ENCODE measurements around the gene USH2A. TPM values are rescaled to one million over a fixed set of nuclear protein-coding genes. Genes with fewer than 3 reads are reported as not detected.

The USH2A gene
- total RNA-seq, 1 donor from 2014 or later = 0.14 TPM

DNA sequence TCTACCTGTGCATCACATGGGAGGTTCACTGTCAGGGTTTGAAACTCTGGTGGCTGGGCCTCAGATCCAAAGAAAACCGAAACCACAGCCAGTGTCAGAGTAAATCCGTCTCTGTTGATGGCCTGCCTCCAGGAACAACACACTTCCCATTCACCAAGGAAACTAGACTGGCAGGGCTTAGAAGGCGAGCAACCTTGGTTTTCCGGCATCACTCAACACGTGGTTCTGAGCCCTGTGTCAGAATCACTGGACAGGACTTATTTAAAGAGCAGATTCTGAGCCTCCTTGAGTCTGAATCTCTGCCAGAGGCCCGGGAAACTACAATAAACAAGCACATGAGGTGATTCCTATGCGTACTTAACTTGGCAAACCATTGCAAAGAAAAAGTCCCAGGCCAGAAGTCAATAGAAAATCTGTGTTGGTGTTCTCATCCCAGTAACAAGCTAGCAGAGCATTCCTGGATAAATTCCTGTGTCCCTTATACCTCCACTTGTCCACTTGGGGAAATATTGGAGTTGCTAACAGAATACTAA, 786.1 kb downstream of the USH2A start:
- no peaks in the 10 kb centered on the region for H3K36me3 Mint-ChIP-seq (ENCODE audit: low read depth)
- H3K4me3 Mint-ChIP-seq = no peak overlapping the region
- H3K27ac Mint-ChIP-seq (ENCODE audit: unreplicated experiment) = no peak overlapping the region
- no peak for DNase-seq (ENCODE audit: low read depth, low spot score)
- no peaks in the 10 kb centered on the region for H3K4me1 Mint-ChIP-seq
- TF ChIP-seq CTCF (conservative IDR thresholded peaks at IDR 0.05) = no peak
- H3K27me3 Mint-ChIP-seq (ENCODE audit: low read depth) = no peaks in the 10 kb centered on the region
- peaks cover 3% of the 10 kb centered on the region for H3K9me3 Mint-ChIP-seq

GRCh38 chr1:215636258-215636965, 786.8 kb downstream of the USH2A start:
- Mint-ChIP-seq H3K9me3 (peaks cover 3% of the 10 kb centered on the region), H3K27ac (ENCODE audit: unreplicated experiment) (no peak overlapping the region), H3K27me3 (ENCODE audit: low read depth) (no peaks in the 10 kb centered on the region), H3K4me1 (no peaks in the 10 kb centered on the region), H3K4me3 (no peak overlapping the region), H3K36me3 (ENCODE audit: low read depth) (no peaks in the 10 kb centered on the region)
- TF ChIP-seq CTCF (conservative IDR thresholded peaks at IDR 0.05) = no peak
- DNase-seq (ENCODE audit: low read depth, low spot score) = no peak

GRCh38 chr1:215635827-215636226, 787.4 kb downstream of the USH2A start:
- no peaks in the 10 kb centered on the region for H3K36me3 Mint-ChIP-seq (ENCODE audit: low read depth)

GRCh38 chr1:215631489-215631888, 791.8 kb downstream of the USH2A start:
- no peak for TF ChIP-seq CTCF (conservative IDR thresholded peaks at IDR 0.05)
- no peak for DNase-seq (ENCODE audit: low read depth, low spot score)
- H3K36me3 Mint-ChIP-seq (ENCODE audit: low read depth) = no peaks in the 10 kb centered on the region
- no peaks in the 10 kb centered on the region for H3K27me3 Mint-ChIP-seq (ENCODE audit: low read depth)
- H3K4me3 Mint-ChIP-seq = no peak overlapping the region
- H3K4me1 Mint-ChIP-seq = no peaks in the 10 kb centered on the region
- peaks cover 5% of the 10 kb centered on the region for H3K9me3 Mint-ChIP-seq
- no peak overlapping the region for H3K27ac Mint-ChIP-seq (ENCODE audit: unreplicated experiment)

More at GRCh38 chr1:215635827-215636226, 787.4 kb downstream of the USH2A start:
- Mint-ChIP-seq H3K9me3 (peaks cover 3% of the 10 kb centered on the region), H3K4me1 (no peaks in the 10 kb centered on the region), H3K27ac (ENCODE audit: unreplicated experiment) (no peak overlapping the region), H3K27me3 (ENCODE audit: low read depth) (no peaks in the 10 kb centered on the region), H3K4me3 (no peak overlapping the region)
- TF ChIP-seq CTCF (conservative IDR thresholded peaks at IDR 0.05) = no peak
- DNase-seq (ENCODE audit: low read depth, low spot score) = no peak

DNA sequence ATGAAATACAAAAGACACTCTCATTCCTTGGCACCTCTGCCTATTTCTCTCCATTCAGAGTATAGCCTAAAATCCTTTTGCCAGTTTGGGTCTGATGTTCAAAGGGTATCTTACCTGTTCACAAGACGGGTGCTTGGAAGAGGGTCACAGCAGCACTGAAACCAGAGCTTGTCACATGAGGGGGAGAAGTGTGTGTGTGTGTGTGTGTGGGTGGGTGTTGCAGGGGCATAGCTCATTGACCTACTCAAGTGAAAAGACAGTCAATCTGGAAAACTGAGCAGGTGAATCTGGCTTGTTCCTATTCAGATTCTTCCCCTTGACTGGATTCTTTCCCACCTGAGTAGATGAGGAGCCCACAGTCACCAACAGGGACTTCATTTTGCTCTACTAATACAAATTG, 792.2 kb downstream of the USH2A start:
- Mint-ChIP-seq H3K4me3 (no peak overlapping the region), H3K36me3 (ENCODE audit: low read depth) (no peaks in the 10 kb centered on the region), H3K27ac (ENCODE audit: unreplicated experiment) (no peak overlapping the region), H3K4me1 (no peaks in the 10 kb centered on the region), H3K9me3 (peaks cover 5% of the 10 kb centered on the region), H3K27me3 (ENCODE audit: low read depth) (no peaks in the 10 kb centered on the region)
- TF ChIP-seq CTCF (conservative IDR thresholded peaks at IDR 0.05) = no peak
- no peak for DNase-seq (ENCODE audit: low read depth, low spot score)

Data from neural crest cell (in vitro differentiated cells).